K562 (cell line): ENCODE data around the gene PDE6B. TPM values are rescaled to one million over a fixed set of nuclear protein-coding genes. Genes with fewer than 3 reads are reported as not detected.

Source experiments
- ATAC-seq: fragments of 200-7000 bp; cut with Tn5 transposase; 3 replicates; pipeline ENCODE4 v1.9.1; 2020; ENCODE audit warnings: moderate library complexity
- BruUV-seq: library from RNA; stranded (reverse); fragments of 400-500 nt; replicated peaks from 2 replicates; lab custom pipeline; 2021; lab: Mats Ljungman, UMichigan
- CTCF ChIA-PET: fragments of 300-600 bp; formaldehyde crosslinking; extraction: SDS; loops from one replicate; lab custom pipeline; 2021; ENCODE audit warnings: low intra/inter-chr PET ratio; lab: Yijun Ruan, JAX
- POLR2A ChIA-PET: fragments of 300-600, 350-650 bp; sonication (Branson Sonifier 250); formaldehyde crosslinking; extraction: SDS; loops from one replicate; lab custom pipeline; 2021; ENCODE audit warnings: antibody characterized with exemption, inconsistent platforms; lab: Yijun Ruan, JAX
- DNase-seq, 4 experiments: peaks; one replicate each; pipeline versions ENCODE4 v3.0.0 to v3.0.0-alpha.2; 2011 to 2018; ENCODE audit warnings: low spot score in 3 of 4, mixed read lengths in 3 of 4; ENCODE audit errors: extremely low read depth in 1 of 4
- FAIRE-seq: peaks from 2 replicates; lab custom pipeline; 2011; peaks lifted over from hg19 to GRCh38; lab: Jason Lieb, UNC
- H2AFZ ChIP-seq: 2 replicates; pipeline ENCODE4 v1.6.0; 2011; ENCODE audit warnings: low read depth, low read length, control low read depth, inconsistent platforms
- H3K27ac ChIP-seq: fragments of 200-600 bp; 3 replicates; pipeline ENCODE4 v1.8.0; 2011; ENCODE audit warnings: low read depth, mild to moderate bottlenecking, control low read depth, inconsistent platforms, low read length, moderate library complexity, mixed read lengths; ENCODE audit errors: extremely low read depth
- H3K27me3 ChIP-seq, 2 experiments: fragments of 300-600 bp in 1 of 2; 2 replicates in 1 of 2; 3 replicates in 1 of 2; pipeline versions ENCODE4 v1.6.0 to v1.8.0; 2011; ENCODE audit warnings: inconsistent platforms in 2 of 2, low read length in 2 of 2, mild to moderate bottlenecking in 1 of 2, mixed read lengths in 1 of 2, moderate library complexity in 1 of 2; ENCODE audit not compliant: control insufficient read depth in 2 of 2, insufficient read depth in 2 of 2
- H3K36me3 ChIP-seq: fragments of 300-600 bp; 3 replicates; pipeline ENCODE4 v1.8.0; 2011; ENCODE audit warnings: mild to moderate bottlenecking, low read length, inconsistent platforms; ENCODE audit not compliant: control insufficient read depth, insufficient read depth
- H3K4me1 ChIP-seq, 2 experiments: fragments of 200-600 bp in 1 of 2; replicated peaks in 1 of 2; 2 replicates in 1 of 2; 3 replicates in 1 of 2; pipeline versions ENCODE4 v1.5.1 to v1.8.0; 2011; ENCODE audit warnings: inconsistent platforms in 2 of 2, low read length in 2 of 2, mild to moderate bottlenecking in 1 of 2, mixed read lengths in 1 of 2, moderate library complexity in 1 of 2; ENCODE audit not compliant: control insufficient read depth in 2 of 2, insufficient read depth in 2 of 2
- H3K4me2 ChIP-seq: 2 replicates; pipeline ENCODE4 v1.6.1; 2011; ENCODE audit warnings: low read length, control low read depth, inconsistent platforms, mixed read lengths; ENCODE audit not compliant: insufficient read depth
- H3K4me3 ChIP-seq: fragments of 200-600 bp; sonication (generic), shearing (Covaris generic); 2 replicates; pipeline ENCODE4 v1.5.1; 2016; ENCODE audit warnings: control low read depth, inconsistent platforms
- H3K79me2 ChIP-seq: fragments of 200-600 bp; 3 replicates; pipeline ENCODE4 v1.8.0; 2011; ENCODE audit warnings: low read length, inconsistent platforms; ENCODE audit not compliant: control insufficient read depth, insufficient read depth
- H3K9ac ChIP-seq, 2 experiments: 2 replicates each; pipeline versions ENCODE4 v1.6.0 to v1.6.1; 2011; ENCODE audit warnings: low read depth in 2 of 2, low read length in 2 of 2, control low read depth in 1 of 2, inconsistent platforms in 1 of 2, mild to moderate bottlenecking in 1 of 2, mixed read lengths in 1 of 2; ENCODE audit not compliant: insufficient read depth in 1 of 2
- H3K9me1 ChIP-seq: one replicate; pipeline ENCODE4 v1.6.0; 2011; ENCODE audit warnings: inconsistent platforms, mild to moderate bottlenecking, low read length, moderate library complexity; ENCODE audit not compliant: control insufficient read depth, insufficient read depth
- H3K9me3 ChIP-seq: replicated peaks from 2 replicates; pipeline ENCODE4 v1.5.1; 2011; ENCODE audit warnings: low read depth, low read length, inconsistent platforms; ENCODE audit not compliant: control insufficient read depth, insufficient read depth
- H4K20me1 ChIP-seq: replicated peaks from 2 replicates; pipeline ENCODE4 v1.6.1; 2011; ENCODE audit warnings: low read length, inconsistent platforms, mixed read lengths; ENCODE audit not compliant: control insufficient read depth, insufficient read depth
- AFF1 ChIP-seq, 2 experiments: fragments of 450-650 bp; IDR thresholded peaks; 2 replicates each; pipeline ENCODE4 v1.6.1; 2018; ENCODE audit warnings: mild to moderate bottlenecking in 2 of 2, low read depth in 1 of 2; ENCODE audit not compliant: partially characterized antibody in 2 of 2
- FOXP1 ChIP-seq: sonication (generic); formaldehyde crosslinking; IDR thresholded peaks from 2 replicates; pipeline ENCODE4 v1.8.0; 2022; ENCODE audit warnings: mild to moderate bottlenecking, missing genetic modification reagents
- HDAC2 ChIP-seq: fragments of 450-650 bp; IDR thresholded peaks from 2 replicates; pipeline ENCODE4 v1.6.1; 2016; ENCODE audit warnings: mild to moderate bottlenecking
- ID3 ChIP-seq, 2 experiments: fragments of 250-450 bp in 1 of 2; fragments of 450-650 bp in 1 of 2; sonication (Bioruptor Pico) in 1 of 2; IDR thresholded peaks; 2 replicates each; pipeline versions ENCODE4 v1.6.1 to v1.8.0; 2016 to 2021; ENCODE audit warnings: mild to moderate bottlenecking in 2 of 2, moderate library complexity in 2 of 2, missing compliant biosample characterization in 1 of 2, missing genetic modification characterization in 1 of 2
- MBD2 ChIP-seq: sonication (generic); IDR thresholded peaks from 2 replicates; pipeline ENCODE4 v1.6.1; 2016; ENCODE audit warnings: low read depth, borderline replicate concordance
- NRF1 ChIP-seq, 2 experiments: fragments of 450-650 bp; IDR thresholded peaks in 1 of 2; conservative IDR thresholded peaks in 1 of 2; 2 replicates each; pipeline ENCODE4 v1.6.1; 2014; ENCODE audit warnings: mild to moderate bottlenecking in 2 of 2
- PML ChIP-seq: IDR thresholded peaks from 2 replicates; pipeline ENCODE4 v1.6.1; 2012; ENCODE audit warnings: low read length, inconsistent platforms
- THRAP3 ChIP-seq: fragments of 450-650 bp; IDR thresholded peaks from 2 replicates; pipeline ENCODE4 v1.6.1; 2016; ENCODE audit warnings: mild to moderate bottlenecking, inconsistent platforms, borderline replicate concordance
- TSC22D4 ChIP-seq: fragments of 450-650 bp; IDR thresholded peaks from 2 replicates; pipeline ENCODE4 v1.6.1; 2016; ENCODE audit warnings: missing genetic modification characterization, missing biosample characterization, control low read depth
- ZC3H4 ChIP-seq: sonication (generic); formaldehyde crosslinking; IDR thresholded peaks from 2 replicates; pipeline ENCODE4 v1.9.0; 2021; ENCODE audit warnings: missing genetic modification reagents, borderline replicate concordance
- ZNF174 ChIP-seq: fragments of 250-450 bp; sonication (Bioruptor Pico); IDR thresholded peaks from 2 replicates; pipeline ENCODE4 v1.4.0; 2020; ENCODE audit warnings: mild to moderate bottlenecking
- ZNF561 ChIP-seq: fragments of 450-650 bp; formaldehyde crosslinking; conservative IDR thresholded peaks from 2 replicates; pipeline ENCODE4 v1.4.0; 2020; ENCODE audit warnings: mild to moderate bottlenecking, moderate library complexity
- ZNF584 ChIP-seq: fragments of 200-800 bp; sonication (Bioruptor generic); IDR thresholded peaks from 2 replicates; pipeline ENCODE4 v1.6.1; 2016; ENCODE audit warnings: low read depth, mild to moderate bottlenecking, missing genetic modification characterization, missing compliant biosample characterization
- WGBS: fragments of 100-300 bp; shearing (Covaris generic); methylation state at CpG from one replicate; pipeline ENCODE4 v1.1.6; 2016; ENCODE audit warnings: low coverage, mixed read lengths; ENCODE audit not compliant: insufficient coverage; ENCODE audit errors: missing lambda C conversion rate; 5-methylcytosine and 5-hydroxymethylcytosine counted together
- in situ Hi-C: fragments of 300-500 bp; cut with MboI; formaldehyde crosslinking; loops from 4 replicates; pipeline ENCODE4 v1.15.0; 2018; ENCODE audit warnings: inconsistent platforms, mixed read lengths
- intact Hi-C: fragments of 100-400 bp; cut with micrococcal nuclease; formaldehyde crosslinking; loops from 2 replicates; pipeline ENCODE4 v1.14.2; 2022
- polyA plus RNA-seq, 8 experiments: library from polyadenylated mRNA; depleted of rRNA in 4 of 8; stranded (reverse) in 5 of 8; unstranded in 3 of 8; fragments of >200 nt; fragmentation: Nextera tagmentation in 2 of 8; fragmentation: Illumina TruSeq in 1 of 8; extraction: Ambion mirVana in 2 of 8; extraction: Trizol in 1 of 8; gene quantifications; 2 replicates each; pipeline versions ENCODE4 v1.2.1 to v1.2.3, GENCODE V29; 2011 to 2014; ENCODE audit warnings: inconsistent platforms in 1 of 8, missing spikeins in 1 of 8
- total RNA-seq, 7 experiments: library from RNA; depleted of rRNA in 6 of 7; stranded (reverse); fragments of >200 nt in 6 of 7; fragmentation: Illumina TruSeq in 2 of 7; extraction: Trizol in 2 of 7; gene quantifications; 2 replicates each; pipeline versions ENCODE4 v1.2.1 to v1.2.3, GENCODE V29; 2011 to 2021; ENCODE audit warnings: low replicate concordance in 1 of 7

Gene PDE6B
- total and polyA plus RNA-seq, 9 of the 15 experiments (the other 6 are each of a cell fraction or from before 2014, with no cell fraction given) = 0.04 TPM; not detected in 8

- TF ChIP-seq ZC3H4 (CRISPR knock-in tag) (no peak), TSC22D4 (tag) (no peak), NRF1 (conservative IDR thresholded peaks at IDR 0.05 in 1 of 2, IDR thresholded peaks at IDR 0.05 in 1 of 2) (no peak)
- TF ChIP-seq, all 486 proteins: peak for 0
Measured at GRCh38 chr4:620201-620600, 5.2 kb upstream of the PDE6B start (continued).

GRCh38 chr4:620851-621261 lies 4.5 kb upstream of the PDE6B start:
- Histone ChIP-seq H3K9me1 (no peaks in the 10 kb centered on the region), H3K27ac (no peak overlapping the region), H4K20me1 (no peaks in the 10 kb centered on the region), H3K9ac (no peak overlapping the region), H3K27me3 (peaks cover 11 to 61% of the 10 kb centered on the region in 2 experiments), H3K4me2 (no peak overlapping the region), H2AFZ (no peak overlapping the region), H3K9me3 (no peaks in the 10 kb centered on the region), H3K4me3 (no peak overlapping the region), H3K4me1 (peaks cover 0 to 12% of the 10 kb centered on the region in 2 experiments; a peak in 2 of 5 replicates), H3K79me2 (no peaks in the 10 kb centered on the region), H3K36me3 (no peaks in the 10 kb centered on the region)
- no peak for DNase-seq
- no TSS peak for BruUV-seq
- WGBS = under 1% methylated on average over 19 of the region's 19 CpGs
- POLR2A ChIA-PET = no interaction called here
- FAIRE-seq = no peak
- in situ Hi-C loops = no loop called here
- ATAC-seq = no peak
- intact Hi-C loops = no loop called here
- CTCF ChIA-PET = no interaction called here
- TF ChIP-seq PML (no peak), MBD2 (no peak), AFF1 (IDR thresholded peaks at IDR 0.05; ENCODE audit: low read depth in 1 of 2, partially characterized antibody in 2 of 2) (no peak), FOXP1 (no peak), ID3 (CRISPR knock-in tag; IDR thresholded peaks at IDR 0.05) (no peak), ID3 (tag; IDR thresholded peaks at IDR 0.05) (no peak), ZNF561 (CRISPR knock-in tag) (no peak), ZNF584 (CRISPR knock-in tag) (no peak), HDAC2 (no peak), THRAP3 (no peak), ZNF174 (CRISPR knock-in tag) (no peak)
